GM23338 (cell line): ENCODE measurements around the gene DPP3. TPM values are rescaled to one million over a fixed set of nuclear protein-coding genes. Genes with fewer than 3 reads are reported as not detected.
A peak's percentile ranks its signal among the peaks of the same experiment; 100 is the strongest.

Experiments
- ATAC-seq: fragments of 200-7000 bp; cut with Tn5 transposase; 3 replicates; pipeline ENCODE4 v1.9.1; 2020
- DNase-seq: peaks from one replicate; pipeline ENCODE4 v3.0.0-alpha.2; 2015; ENCODE audit warnings: low spot score
- H2AFZ ChIP-seq: fragments of 200-600 bp; sonication (generic); 2 replicates; pipeline ENCODE4 v1.8.0; 2016; ENCODE audit warnings: antibody characterized with exemption, mild to moderate bottlenecking, moderate library complexity
- H3F3A ChIP-seq: fragments of 200-600 bp; sonication (generic); replicated peaks from 2 replicates; pipeline ENCODE4 v1.8.0; 2017; ENCODE audit warnings: antibody characterized with exemption, mixed run types, low read depth
- H3K27ac ChIP-seq: fragments of 200-600 bp; sonication (generic); 2 replicates; pipeline ENCODE4 v1.6.1; 2016; ENCODE audit warnings: low read depth
- H3K27me3 ChIP-seq: fragments of 200-600 bp; sonication (generic); 2 replicates; pipeline ENCODE4 v1.8.0; 2016; ENCODE audit warnings: mild to moderate bottlenecking, mixed run types, moderate library complexity; ENCODE audit not compliant: insufficient read depth
- H3K36me3 ChIP-seq: fragments of 200-600 bp; sonication (generic); 2 replicates; pipeline ENCODE4 v1.8.0; 2016; ENCODE audit warnings: mild to moderate bottlenecking; ENCODE audit not compliant: insufficient read depth
- H3K4me1 ChIP-seq: fragments of 200-600 bp; sonication (generic); 2 replicates; pipeline ENCODE4 v1.8.0; 2016; ENCODE audit warnings: mild to moderate bottlenecking, moderate library complexity; ENCODE audit not compliant: insufficient read depth
- H3K4me2 ChIP-seq: fragments of 200-600 bp; sonication (generic); 2 replicates; pipeline ENCODE4 v1.7.1; 2017; ENCODE audit warnings: mixed run types
- H3K4me3 ChIP-seq: fragments of 200-600 bp; sonication (generic); 2 replicates; pipeline ENCODE4 v1.6.1; 2016; ENCODE audit warnings: mixed run types
- H3K79me2 ChIP-seq: fragments of 200-600 bp; sonication (generic); replicated peaks from 2 replicates; pipeline ENCODE4 v1.8.0; 2017; ENCODE audit warnings: mild to moderate bottlenecking; ENCODE audit not compliant: insufficient read depth
- H3K9me2 ChIP-seq: fragments of 200-600 bp; sonication (generic); 2 replicates; pipeline ENCODE4 v1.8.0; 2017; ENCODE audit not compliant: insufficient read depth
- H4K20me1 ChIP-seq: fragments of 200-600 bp; sonication (generic); replicated peaks from 2 replicates; pipeline ENCODE4 v1.8.0; 2017; ENCODE audit warnings: mild to moderate bottlenecking; ENCODE audit not compliant: insufficient read depth
- H3K27ac Mint-ChIP-seq: 2 replicates; pipeline ENCODE4 v1.8.0; 2020; ENCODE audit warnings: inconsistent platforms, mild to moderate bottlenecking, moderate library complexity, mixed read lengths
- H3K27me3 Mint-ChIP-seq: 3 replicates; pipeline ENCODE4 v1.8.0; 2022; ENCODE audit warnings: low read depth, mild to moderate bottlenecking, moderate library complexity, mixed read lengths, inconsistent platforms; ENCODE audit not compliant: insufficient read depth, poor library complexity
- H3K36me3 Mint-ChIP-seq: 3 replicates; pipeline ENCODE4 v1.8.0; 2021; ENCODE audit warnings: low read depth, mild to moderate bottlenecking, inconsistent platforms, moderate library complexity, mixed read lengths
- H3K4me1 Mint-ChIP-seq: 3 replicates; pipeline ENCODE4 v1.8.0; 2020; ENCODE audit warnings: mild to moderate bottlenecking, inconsistent platforms, mixed read lengths
- H3K4me3 Mint-ChIP-seq: 3 replicates; pipeline ENCODE4 v1.8.0; 2021; ENCODE audit warnings: moderate library complexity, mild to moderate bottlenecking, inconsistent platforms, mixed read lengths
- H3K9me3 Mint-ChIP-seq: 3 replicates; pipeline ENCODE4 v1.8.0; 2020; ENCODE audit warnings: moderate library complexity, mild to moderate bottlenecking, inconsistent platforms, mixed read lengths
- EZH2phosphoT487 ChIP-seq: fragments of 200-600 bp; sonication (generic); IDR thresholded peaks from one replicate; pipeline ENCODE4 v1.8.1; 2018; ENCODE audit warnings: antibody characterized with exemption; ENCODE audit not compliant: unreplicated experiment
- JUNB ChIP-seq: IDR thresholded peaks from one replicate; pipeline ENCODE4 v1.6.1; 2016; ENCODE audit warnings: antibody characterized with exemption; ENCODE audit not compliant: unreplicated experiment
- POLR2AphosphoS5 ChIP-seq: IDR thresholded peaks from 2 replicates; pipeline ENCODE4 v1.6.1; 2016; ENCODE audit warnings: antibody characterized with exemption, low read depth
- STAT1 ChIP-seq: IDR thresholded peaks from one replicate; pipeline ENCODE4 v1.6.1; 2016; ENCODE audit warnings: antibody characterized with exemption; ENCODE audit not compliant: unreplicated experiment
- ZNF114 ChIP-seq: fragments of 250-450 bp; sonication (Bioruptor Pico); IDR thresholded peaks from 2 replicates; pipeline ENCODE4 v1.5.0; 2020; ENCODE audit warnings: mild to moderate bottlenecking, moderate library complexity
- ZNF331 ChIP-seq: fragments of 250-450 bp; sonication (Bioruptor Pico); IDR thresholded peaks from 2 replicates; pipeline ENCODE4 v1.5.0; 2020; ENCODE audit warnings: low read depth, mild to moderate bottlenecking, moderate library complexity
- polyA plus RNA-seq: library from polyadenylated mRNA; unstranded; fragments of >200 nt; fragmentation: Nextera tagmentation; extraction: Ambion mirVana; gene quantifications from 2 replicates; pipeline ENCODE4 v1.2.1, GENCODE V29; 2016
- total RNA-seq: library from RNA; depleted of rRNA; stranded (reverse); fragments of >200 nt; shearing (Covaris generic); gene quantifications from 2 replicates; pipeline ENCODE4 v1.2.3, GENCODE V29; 2014
- TF ChIP-seq, protein P1 (sequence below): fragments of 250-450 bp; sonication (Bioruptor Pico); IDR thresholded peaks from 2 replicates; pipeline ENCODE4 v1.5.0; 2020; ENCODE audit warnings: mild to moderate bottlenecking, moderate library complexity
- TF ChIP-seq, protein P2 (sequence below), 2 experiments: fragments of 200-600 bp in 1 of 2; sonication (generic) in 1 of 2; conservative IDR thresholded peaks; 2 replicates each; pipeline versions ENCODE4 v1.5.1 to v1.6.1; 2016 to 2017; ENCODE audit warnings: antibody characterized with exemption in 2 of 2, low read depth in 2 of 2, mild to moderate bottlenecking in 2 of 2, moderate library complexity in 1 of 2

The DPP3 gene
- total and polyA plus RNA-seq, 2 experiments from 2014 or later: 22.7 to 85.9 TPM

- Histone ChIP-seq H4K20me1 (peaks cover under 1% of the 10 kb centered on the region; the same call in 1 of the 2 replicates), H3K4me1 (peaks cover 3% of the 10 kb centered on the region; the same call in 1 of the 2 replicates), H2AFZ (no peak overlapping the region), H3K4me2 (no peak overlapping the region), H3F3A (peaks cover 9% of the 10 kb centered on the region), H3K36me3 (peaks cover 11% of the 10 kb centered on the region; the same call in 1 of the 2 replicates), H3K79me2 (peaks cover 11% of the 10 kb centered on the region), H3K27me3 (no peaks in the 10 kb centered on the region), H3K27ac (no peak overlapping the region), H3K9me2 (no peaks in the 10 kb centered on the region), H3K4me3 (no peak overlapping the region)
- H3K4me1 Mint-ChIP-seq: peaks cover 3% of the 10 kb centered on the region; the same call in 2 of the 3 replicates
- TF ChIP-seq ZNF331 (no peak), POLR2AphosphoS5 (no peak)
- no peak for DNase-seq
- no peak overlapping the region for H3K27ac Mint-ChIP-seq
- no peak for ATAC-seq
- no peak overlapping the region for H3K4me3 Mint-ChIP-seq
- peaks cover 41% of the 10 kb centered on the region for H3K36me3 Mint-ChIP-seq
- H3K27me3 Mint-ChIP-seq: peaks cover 8% of the 10 kb centered on the region
- H3K9me3 Mint-ChIP-seq: no peaks in the 10 kb centered on the region; the same call in 2 of the 3 replicates
Measured at GRCh38 chr11:66432597-66432996, 47.6 kb upstream of the DPP3 start.

DNA sequence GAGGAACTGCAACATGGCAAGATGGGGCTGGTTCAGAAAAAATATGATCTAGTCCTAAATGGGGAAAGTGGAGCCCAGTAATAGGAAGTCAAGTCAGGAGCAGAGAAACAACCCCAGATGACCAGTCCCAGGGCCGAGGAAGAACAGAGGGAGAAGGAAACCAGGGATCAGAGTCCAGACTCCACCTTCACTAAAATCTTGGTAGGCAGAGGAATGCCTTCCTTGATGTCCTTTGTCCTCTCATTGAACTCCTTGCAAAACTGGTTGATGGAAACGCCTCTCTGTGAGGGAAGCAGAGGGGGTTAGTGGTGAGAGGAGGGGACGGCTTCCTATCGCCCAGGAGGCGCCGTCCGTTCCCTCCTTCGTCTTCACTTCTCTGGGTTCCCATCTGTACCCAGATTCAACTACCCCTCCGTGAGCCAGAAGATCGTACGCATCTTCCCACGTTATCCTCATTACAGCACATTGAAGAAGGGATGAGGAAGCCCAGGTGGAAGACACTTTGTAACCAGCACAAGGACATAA is 42.2 kb upstream of the DPP3 start:
- Histone ChIP-seq H3K27ac (peak overlapping the region; percentile 76), H3K27me3 (no peaks in the 10 kb centered on the region), H3F3A (no peaks in the 10 kb centered on the region), H3K79me2 (peaks cover 16% of the 10 kb centered on the region), H3K4me3 (peak overlapping the region; percentile 73), H4K20me1 (no peaks in the 10 kb centered on the region), H3K4me1 (peaks cover 7% of the 10 kb centered on the region; the same call in 1 of the 2 replicates), H3K9me2 (no peaks in the 10 kb centered on the region), H3K4me2 (peak overlapping the region; percentile 83), H2AFZ (peak overlapping the region; percentile 23; the same call in 1 of the 2 replicates), H3K36me3 (peaks cover 11% of the 10 kb centered on the region; the same call in 1 of the 2 replicates)
- Mint-ChIP-seq H3K9me3 (peaks cover 25% of the 10 kb centered on the region), H3K36me3 (peaks cover 56% of the 10 kb centered on the region), H3K27me3 (peaks cover 11% of the 10 kb centered on the region), H3K27ac (peak overlapping the region; percentile 100), H3K4me3 (peak overlapping the region; percentile 93), H3K4me1 (peaks cover 6% of the 10 kb centered on the region; the same call in 2 of the 3 replicates)
- TF ChIP-seq ZNF114 (CRISPR knock-in tag) (no peak), ZNF331 (no peak), STAT1 (no peak), EZH2phosphoT487 (no peak), JUNB (no peak), POLR2AphosphoS5 (no peak)
- TF ChIP-seq, protein P1, sequence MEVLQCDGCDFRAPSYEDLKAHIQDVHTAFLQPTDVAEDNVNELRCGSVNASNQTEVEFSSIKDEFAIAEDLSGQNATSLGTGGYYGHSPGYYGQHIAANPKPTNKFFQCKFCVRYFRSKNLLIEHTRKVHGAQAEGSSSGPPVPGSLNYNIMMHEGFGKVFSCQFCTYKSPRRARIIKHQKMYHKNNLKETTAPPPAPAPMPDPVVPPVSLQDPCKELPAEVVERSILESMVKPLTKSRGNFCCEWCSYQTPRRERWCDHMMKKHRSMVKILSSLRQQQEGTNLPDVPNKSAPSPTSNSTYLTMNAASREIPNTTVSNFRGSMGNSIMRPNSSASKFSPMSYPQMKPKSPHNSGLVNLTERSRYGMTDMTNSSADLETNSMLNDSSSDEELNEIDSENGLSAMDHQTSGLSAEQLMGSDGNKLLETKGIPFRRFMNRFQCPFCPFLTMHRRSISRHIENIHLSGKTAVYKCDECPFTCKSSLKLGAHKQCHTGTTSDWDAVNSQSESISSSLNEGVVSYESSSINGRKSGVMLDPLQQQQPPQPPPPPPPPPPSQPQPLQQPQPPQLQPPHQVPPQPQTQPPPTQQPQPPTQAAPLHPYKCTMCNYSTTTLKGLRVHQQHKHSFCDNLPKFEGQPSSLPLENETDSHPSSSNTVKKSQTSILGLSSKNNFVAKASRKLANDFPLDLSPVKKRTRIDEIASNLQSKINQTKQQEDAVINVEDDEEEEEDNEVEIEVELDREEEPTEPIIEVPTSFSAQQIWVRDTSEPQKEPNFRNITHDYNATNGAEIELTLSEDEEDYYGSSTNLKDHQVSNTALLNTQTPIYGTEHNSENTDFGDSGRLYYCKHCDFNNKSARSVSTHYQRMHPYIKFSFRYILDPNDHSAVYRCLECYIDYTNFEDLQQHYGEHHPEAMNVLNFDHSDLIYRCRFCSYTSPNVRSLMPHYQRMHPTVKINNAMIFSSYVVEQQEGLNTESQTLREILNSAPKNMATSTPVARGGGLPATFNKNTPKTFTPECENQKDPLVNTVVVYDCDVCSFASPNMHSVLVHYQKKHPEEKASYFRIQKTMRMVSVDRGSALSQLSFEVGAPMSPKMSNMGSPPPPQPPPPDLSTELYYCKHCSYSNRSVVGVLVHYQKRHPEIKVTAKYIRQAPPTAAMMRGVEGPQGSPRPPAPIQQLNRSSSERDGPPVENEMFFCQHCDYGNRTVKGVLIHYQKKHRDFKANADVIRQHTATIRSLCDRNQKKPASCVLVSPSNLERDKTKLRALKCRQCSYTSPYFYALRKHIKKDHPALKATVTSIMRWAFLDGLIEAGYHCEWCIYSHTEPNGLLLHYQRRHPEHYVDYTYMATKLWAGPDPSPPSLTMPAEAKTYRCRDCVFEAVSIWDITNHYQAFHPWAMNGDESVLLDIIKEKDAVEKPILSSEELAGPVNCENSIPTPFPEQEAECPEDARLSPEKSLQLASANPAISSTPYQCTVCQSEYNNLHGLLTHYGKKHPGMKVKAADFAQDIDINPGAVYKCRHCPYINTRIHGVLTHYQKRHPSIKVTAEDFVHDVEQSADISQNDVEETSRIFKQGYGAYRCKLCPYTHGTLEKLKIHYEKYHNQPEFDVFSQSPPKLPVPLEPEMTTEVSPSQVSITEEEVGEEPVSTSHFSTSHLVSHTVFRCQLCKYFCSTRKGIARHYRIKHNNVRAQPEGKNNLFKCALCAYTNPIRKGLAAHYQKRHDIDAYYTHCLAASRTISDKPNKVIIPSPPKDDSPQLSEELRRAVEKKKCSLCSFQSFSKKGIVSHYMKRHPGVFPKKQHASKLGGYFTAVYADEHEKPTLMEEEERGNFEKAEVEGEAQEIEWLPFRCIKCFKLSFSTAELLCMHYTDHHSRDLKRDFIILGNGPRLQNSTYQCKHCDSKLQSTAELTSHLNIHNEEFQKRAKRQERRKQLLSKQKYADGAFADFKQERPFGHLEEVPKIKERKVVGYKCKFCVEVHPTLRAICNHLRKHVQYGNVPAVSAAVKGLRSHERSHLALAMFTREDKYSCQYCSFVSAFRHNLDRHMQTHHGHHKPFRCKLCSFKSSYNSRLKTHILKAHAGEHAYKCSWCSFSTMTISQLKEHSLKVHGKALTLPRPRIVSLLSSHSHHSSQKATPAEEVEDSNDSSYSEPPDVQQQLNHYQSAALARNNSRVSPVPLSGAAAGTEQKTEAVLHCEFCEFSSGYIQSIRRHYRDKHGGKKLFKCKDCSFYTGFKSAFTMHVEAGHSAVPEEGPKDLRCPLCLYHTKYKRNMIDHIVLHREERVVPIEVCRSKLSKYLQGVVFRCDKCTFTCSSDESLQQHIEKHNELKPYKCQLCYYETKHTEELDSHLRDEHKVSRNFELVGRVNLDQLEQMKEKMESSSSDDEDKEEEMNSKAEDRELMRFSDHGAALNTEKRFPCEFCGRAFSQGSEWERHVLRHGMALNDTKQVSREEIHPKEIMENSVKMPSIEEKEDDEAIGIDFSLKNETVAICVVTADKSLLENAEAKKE (CRISPR knock-in tag): no peak
- TF ChIP-seq, protein P2, sequence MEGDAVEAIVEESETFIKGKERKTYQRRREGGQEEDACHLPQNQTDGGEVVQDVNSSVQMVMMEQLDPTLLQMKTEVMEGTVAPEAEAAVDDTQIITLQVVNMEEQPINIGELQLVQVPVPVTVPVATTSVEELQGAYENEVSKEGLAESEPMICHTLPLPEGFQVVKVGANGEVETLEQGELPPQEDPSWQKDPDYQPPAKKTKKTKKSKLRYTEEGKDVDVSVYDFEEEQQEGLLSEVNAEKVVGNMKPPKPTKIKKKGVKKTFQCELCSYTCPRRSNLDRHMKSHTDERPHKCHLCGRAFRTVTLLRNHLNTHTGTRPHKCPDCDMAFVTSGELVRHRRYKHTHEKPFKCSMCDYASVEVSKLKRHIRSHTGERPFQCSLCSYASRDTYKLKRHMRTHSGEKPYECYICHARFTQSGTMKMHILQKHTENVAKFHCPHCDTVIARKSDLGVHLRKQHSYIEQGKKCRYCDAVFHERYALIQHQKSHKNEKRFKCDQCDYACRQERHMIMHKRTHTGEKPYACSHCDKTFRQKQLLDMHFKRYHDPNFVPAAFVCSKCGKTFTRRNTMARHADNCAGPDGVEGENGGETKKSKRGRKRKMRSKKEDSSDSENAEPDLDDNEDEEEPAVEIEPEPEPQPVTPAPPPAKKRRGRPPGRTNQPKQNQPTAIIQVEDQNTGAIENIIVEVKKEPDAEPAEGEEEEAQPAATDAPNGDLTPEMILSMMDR (conservative IDR thresholded peaks at IDR 0.05; ENCODE audit: low read depth in 2 of 2): no peak
- ATAC-seq (peak; percentile 23), DNase-seq (peak; percentile 36)
